Measurements from ENCODE around the gene SELENOV. TPM values are rescaled to one million over a fixed set of nuclear protein-coding genes. Genes with fewer than 3 reads are reported as not detected.

SELENOV gene
- total RNA-seq, 1 donor from 2014 or later = not detected

- Mint-ChIP-seq H3K27ac (ENCODE audit: unreplicated experiment) (no peak within 1 kb of the TSS), H3K4me1 (ENCODE audit: low read depth) (peaks cover 20% of the 10 kb centered on the region), H3K27me3 (ENCODE audit: low read depth) (peaks cover 38% of the 10 kb centered on the region), H3K9me3 (ENCODE audit: low read depth) (no peaks in the 10 kb centered on the region), H3K4me3 (ENCODE audit: unreplicated experiment) (peak within 1 kb of the TSS; percentile 64), H3K36me3 (ENCODE audit: low read depth) (no peaks in the 10 kb centered on the region)
- DNase-seq (ENCODE audit: low spot score) = no peak
- TF ChIP-seq, protein P1, sequence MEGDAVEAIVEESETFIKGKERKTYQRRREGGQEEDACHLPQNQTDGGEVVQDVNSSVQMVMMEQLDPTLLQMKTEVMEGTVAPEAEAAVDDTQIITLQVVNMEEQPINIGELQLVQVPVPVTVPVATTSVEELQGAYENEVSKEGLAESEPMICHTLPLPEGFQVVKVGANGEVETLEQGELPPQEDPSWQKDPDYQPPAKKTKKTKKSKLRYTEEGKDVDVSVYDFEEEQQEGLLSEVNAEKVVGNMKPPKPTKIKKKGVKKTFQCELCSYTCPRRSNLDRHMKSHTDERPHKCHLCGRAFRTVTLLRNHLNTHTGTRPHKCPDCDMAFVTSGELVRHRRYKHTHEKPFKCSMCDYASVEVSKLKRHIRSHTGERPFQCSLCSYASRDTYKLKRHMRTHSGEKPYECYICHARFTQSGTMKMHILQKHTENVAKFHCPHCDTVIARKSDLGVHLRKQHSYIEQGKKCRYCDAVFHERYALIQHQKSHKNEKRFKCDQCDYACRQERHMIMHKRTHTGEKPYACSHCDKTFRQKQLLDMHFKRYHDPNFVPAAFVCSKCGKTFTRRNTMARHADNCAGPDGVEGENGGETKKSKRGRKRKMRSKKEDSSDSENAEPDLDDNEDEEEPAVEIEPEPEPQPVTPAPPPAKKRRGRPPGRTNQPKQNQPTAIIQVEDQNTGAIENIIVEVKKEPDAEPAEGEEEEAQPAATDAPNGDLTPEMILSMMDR (IDR thresholded peaks at IDR 0.05) = no peak
Measured at GRCh38 chr19:39498798-39499642, 15.9 kb upstream of the SELENOV start, which contains the start of gene DLL3. DLL3 (plus strand) TSS chr19:39498947; CDS start chr19:39498975, 28 bp downstream.

DNA sequence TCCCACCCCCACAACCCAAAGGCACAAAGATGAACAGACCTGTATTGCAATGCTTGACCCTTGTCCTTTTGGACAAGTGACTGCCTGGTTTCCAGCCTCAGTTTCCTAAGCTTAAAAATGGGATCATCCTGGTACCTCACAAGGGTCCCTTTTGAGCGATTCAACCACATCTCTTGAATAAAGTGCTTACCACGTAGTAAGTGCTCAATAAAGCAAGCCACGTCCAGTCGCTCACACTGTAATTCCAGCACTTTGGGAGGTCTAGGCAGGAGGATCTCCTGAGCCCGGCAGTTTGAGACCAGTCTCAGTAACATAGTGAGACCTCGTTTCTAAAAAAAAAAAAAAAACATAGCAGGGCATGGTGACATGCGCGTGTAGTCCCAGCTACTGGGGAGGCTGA is 15.0 kb upstream of the SELENOV start:
- Mint-ChIP-seq H3K36me3 (ENCODE audit: low read depth) (no peaks in the 10 kb centered on the region), H3K4me3 (ENCODE audit: unreplicated experiment) (no peak overlapping the region)

GRCh38 chr19:39500543-39500942 is 14.4 kb upstream of the SELENOV start:
- Mint-ChIP-seq H3K27ac (ENCODE audit: unreplicated experiment) (no peak overlapping the region), H3K4me3 (ENCODE audit: unreplicated experiment) (no peak overlapping the region), H3K4me1 (ENCODE audit: low read depth) (peaks cover 20% of the 10 kb centered on the region), H3K9me3 (ENCODE audit: low read depth) (no peaks in the 10 kb centered on the region), H3K27me3 (ENCODE audit: low read depth) (peaks cover 45% of the 10 kb centered on the region), H3K36me3 (ENCODE audit: low read depth) (no peaks in the 10 kb centered on the region)
- no peak for DNase-seq (ENCODE audit: low spot score)
- TF ChIP-seq, protein P1 (IDR thresholded peaks at IDR 0.05) = no peak

More for the DNA sequence above, 15.0 kb upstream of the SELENOV start:
- TF ChIP-seq, protein P1 (IDR thresholded peaks at IDR 0.05) = no peak
- no peaks in the 10 kb centered on the region for H3K9me3 Mint-ChIP-seq (ENCODE audit: low read depth)
- no peak for DNase-seq (ENCODE audit: low spot score)
- H3K27me3 Mint-ChIP-seq (ENCODE audit: low read depth) = peaks cover 45% of the 10 kb centered on the region
- H3K4me1 Mint-ChIP-seq (ENCODE audit: low read depth) = peaks cover 20% of the 10 kb centered on the region
- H3K27ac Mint-ChIP-seq (ENCODE audit: unreplicated experiment) = no peak overlapping the region

DNA sequence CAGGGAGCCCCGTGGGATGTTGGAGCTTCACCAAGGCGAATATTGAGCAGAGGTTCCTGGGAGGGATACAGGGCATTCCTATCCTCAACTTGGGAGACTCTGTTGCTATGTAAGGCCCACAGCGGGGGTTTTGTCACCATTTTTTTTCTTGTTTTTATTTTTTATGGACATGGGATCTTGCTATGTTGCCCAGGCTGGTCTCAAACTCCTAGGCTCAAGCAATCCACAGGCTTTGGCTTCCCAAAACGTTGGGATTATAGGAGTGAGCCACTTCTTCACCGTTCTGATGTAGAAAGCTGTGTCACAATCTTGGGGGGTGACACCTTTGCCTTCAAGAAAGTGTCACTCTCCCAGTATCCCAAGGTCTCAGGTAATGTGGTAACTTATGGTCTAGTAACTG is 13.6 kb upstream of the SELENOV start:
- Mint-ChIP-seq H3K27ac (ENCODE audit: unreplicated experiment) (no peak overlapping the region), H3K9me3 (ENCODE audit: low read depth) (no peaks in the 10 kb centered on the region), H3K27me3 (ENCODE audit: low read depth) (peaks cover 40% of the 10 kb centered on the region), H3K4me3 (ENCODE audit: unreplicated experiment) (no peak overlapping the region), H3K36me3 (ENCODE audit: low read depth) (no peaks in the 10 kb centered on the region), H3K4me1 (ENCODE audit: low read depth) (peaks cover 21% of the 10 kb centered on the region)
- DNase-seq (ENCODE audit: low spot score) = no peak
- TF ChIP-seq, protein P1 (IDR thresholded peaks at IDR 0.05) = no peak

GRCh38 chr19:39502640-39503417 is 12.1 kb upstream of the SELENOV start:
- H3K27me3 Mint-ChIP-seq (ENCODE audit: low read depth) = peaks cover 37% of the 10 kb centered on the region
- H3K4me1 Mint-ChIP-seq (ENCODE audit: low read depth) = peaks cover 27% of the 10 kb centered on the region
- H3K36me3 Mint-ChIP-seq (ENCODE audit: low read depth) = no peaks in the 10 kb centered on the region
- no peak for DNase-seq (ENCODE audit: low spot score)
- TF ChIP-seq, protein P1 (IDR thresholded peaks at IDR 0.05) = peak; percentile 86
- peak overlapping the region; percentile 17 for H3K27ac Mint-ChIP-seq (ENCODE audit: unreplicated experiment)
- H3K4me3 Mint-ChIP-seq (ENCODE audit: unreplicated experiment) = no peak overlapping the region
- H3K9me3 Mint-ChIP-seq (ENCODE audit: low read depth) = no peaks in the 10 kb centered on the region

Data from chondrocyte (in vitro differentiated cells).